Measurements from ENCODE around the gene EAF1. TPM values are rescaled to one million over a fixed set of nuclear protein-coding genes. Genes with fewer than 3 reads are reported as not detected.
A peak's percentile ranks its signal among the peaks of the same experiment; 100 is the strongest.
"Not testable (repeated sequence)": the region's sequence is repeated elsewhere in the genome, so short reads cannot be mapped to it uniquely, and the experiment has no call there.

The EAF1 gene
- total RNA-seq (10 to 100 TPM; 18.2 to 19.4 TPM), polyA plus RNA-seq (10 to 100 TPM in 1 of 2 donors, 1 to 10 TPM in 1; 7.5 to 11.0 TPM)
- long read RNA-seq, donor 1, full-length matches to known transcripts: 1 of 5 reads
- long read RNA-seq, donor 1, partial matches to known transcripts: 0 of 5 reads
- long read RNA-seq, donor 1, other reads (novel, unspliced or antisense): 4 of 5 reads
- long read RNA-seq, donor 2, full-length matches to known transcripts: 10 of 13 reads
- long read RNA-seq, donor 2, partial matches to known transcripts: 2 of 13 reads
- long read RNA-seq, donor 2, other reads (novel, unspliced or antisense): 1 of 13 reads

DNA sequence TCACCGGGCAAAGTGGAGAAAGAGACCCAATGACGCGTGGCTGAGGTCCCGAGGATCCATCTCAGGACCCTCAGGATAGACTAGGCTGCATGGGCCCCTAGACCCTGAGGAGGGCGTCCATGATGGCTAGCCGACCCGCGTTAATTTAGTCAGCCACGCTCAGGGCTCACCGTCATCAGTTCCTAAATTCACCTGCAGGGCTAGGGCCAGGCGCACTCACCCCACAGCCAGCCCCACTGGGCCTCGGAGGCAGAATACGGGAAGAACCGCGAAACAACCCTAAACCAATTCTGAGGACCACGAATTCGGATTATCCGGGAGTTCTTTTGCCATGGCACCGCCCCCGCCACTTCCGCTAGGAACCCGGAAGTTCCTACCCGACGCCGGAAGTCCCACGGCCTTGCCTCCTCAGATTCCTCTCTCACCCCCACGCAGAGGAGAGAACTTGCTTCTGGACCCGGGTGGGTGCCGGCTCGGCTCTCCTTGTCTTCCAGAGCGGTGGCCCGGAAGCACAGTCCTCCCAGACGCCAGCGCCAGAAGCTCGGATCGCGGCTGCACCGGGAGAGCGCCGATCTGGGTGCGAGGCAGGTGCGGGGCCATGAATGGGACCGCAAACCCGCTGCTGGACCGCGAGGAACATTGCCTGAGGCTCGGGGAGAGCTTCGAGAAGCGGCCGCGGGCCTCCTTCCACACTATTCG, at the start of gene EAF1, which contains the start of gene METTL6:
TSS of gene EAF1 (plus strand) at position 417 of the 699 bp plus-strand sequence. CDS start at position 599, 182 bp downstream.
TSS of gene METTL6 (minus strand) at position 363 of the 699 bp plus-strand sequence. CDS start 1,033 bp downstream, outside the sequence.
- DNase-seq (peak; percentile 91 to 95), ATAC-seq (ENCODE audit: low FRiP score) (peak; percentile 93)
- H3K36me3 ChIP-seq (ENCODE audit: control insufficient read depth in 1 of 2, insufficient read depth in 2 of 2, low read length in 1 of 2): peaks cover 0 to 3% of the 10 kb centered on the region in 2 donors
- no peaks in the 10 kb centered on the region for H3K27me3 ChIP-seq (ENCODE audit: control insufficient read depth in 1 of 2, insufficient read depth in 2 of 2, low read length in 1 of 2)
- peak within 1 kb of the TSS; percentile 31 to 72 for H3K27ac ChIP-seq (ENCODE audit: low read depth in 1 of 2, low read length in 2 of 2)
- intact Hi-C loops (cut with DNase I): loop anchor here (2.0 to 5.0 kb wide), 2 partner anchors 129 to 130 kb away; no protein-coding TSS in a partner anchor
- 0% methylated on average over 51 to 52 of the region's 52 CpGs for WGBS, 2 donors
- H3K9me3 ChIP-seq (ENCODE audit: control insufficient read depth, low read length): no peaks in the 10 kb centered on the region
- H3K4me3 ChIP-seq (ENCODE audit: low read length in 2 of 2): peak within 1 kb of the TSS; percentile 74 to 89
- peaks cover 1 to 4% of the 10 kb centered on the region in 2 donors for H3K4me1 ChIP-seq (ENCODE audit: control insufficient read depth in 1 of 2, insufficient read depth in 2 of 2, low read length in 2 of 2)

GRCh38 chr3:15377961-15378791, 49.2 kb upstream of the EAF1 start:
- peak; percentile 97 for DNase-seq
- WGBS, 2 donors: 23% methylated on average over 16 of the region's 16 CpGs
- Histone ChIP-seq H3K27me3 (ENCODE audit: control insufficient read depth in 1 of 2, insufficient read depth in 2 of 2, low read length in 1 of 2) (no peaks in the 10 kb centered on the region), H3K4me3 (ENCODE audit: low read length in 2 of 2) (no peak overlapping the region), H3K9me3 (ENCODE audit: control insufficient read depth, low read length) (no peaks in the 10 kb centered on the region), H3K27ac (ENCODE audit: low read depth in 1 of 2, low read length in 2 of 2) (peak overlapping the region in 1 of 2 donors; percentile 70), H3K4me1 (ENCODE audit: control insufficient read depth in 1 of 2, insufficient read depth in 2 of 2, low read length in 2 of 2) (no peaks in the 10 kb centered on the region), H3K36me3 (ENCODE audit: control insufficient read depth in 1 of 2, insufficient read depth in 2 of 2, low read length in 1 of 2) (no peaks in the 10 kb centered on the region)
- intact Hi-C loops (cut with DNase I): loop anchor here (1.0 to 5.0 kb wide), 3 partner anchors 45 to 110 kb away; partner anchors contain the start of gene SH3BP5 (in 2 of the 2)
- ATAC-seq (ENCODE audit: low FRiP score): peak; percentile 98

GRCh38 chr3:15380980-15381890, 46.2 kb upstream of the EAF1 start:
- Histone ChIP-seq H3K4me1 (ENCODE audit: control insufficient read depth in 1 of 2, insufficient read depth in 2 of 2, low read length in 2 of 2) (no peaks in the 10 kb centered on the region), H3K27me3 (ENCODE audit: control insufficient read depth in 1 of 2, insufficient read depth in 2 of 2, low read length in 1 of 2) (no peaks in the 10 kb centered on the region), H3K27ac (ENCODE audit: low read depth in 1 of 2, low read length in 2 of 2) (no peak overlapping the region), H3K4me3 (ENCODE audit: low read length in 2 of 2) (no peak overlapping the region), H3K9me3 (ENCODE audit: control insufficient read depth, low read length) (no peaks in the 10 kb centered on the region), H3K36me3 (ENCODE audit: control insufficient read depth in 1 of 2, insufficient read depth in 2 of 2, low read length in 1 of 2) (no peaks in the 10 kb centered on the region)
- no peak for DNase-seq
- no peak for ATAC-seq (ENCODE audit: low FRiP score)
- intact Hi-C loops (cut with DNase I): no loop called here
- 75 to 83% methylated on average over 6 of the region's 6 CpGs for WGBS, 2 donors

- Histone ChIP-seq H3K27ac (ENCODE audit: low read depth in 1 of 2, low read length in 2 of 2) (no peak overlapping the region), H3K4me3 (ENCODE audit: low read length in 2 of 2) (no peak overlapping the region), H3K9me3 (ENCODE audit: control insufficient read depth, low read length) (no peaks in the 10 kb centered on the region), H3K27me3 (ENCODE audit: control insufficient read depth in 1 of 2, insufficient read depth in 2 of 2, low read length in 1 of 2) (no peaks in the 10 kb centered on the region), H3K4me1 (ENCODE audit: control insufficient read depth in 1 of 2, insufficient read depth in 2 of 2, low read length in 2 of 2) (no peaks in the 10 kb centered on the region), H3K36me3 (ENCODE audit: control insufficient read depth in 1 of 2, insufficient read depth in 2 of 2, low read length in 1 of 2) (no peaks in the 10 kb centered on the region)
- intact Hi-C loops (cut with DNase I): no loop called here
- 55 to 66% methylated on average over 3 of the region's 3 CpGs for WGBS, 2 donors
- DNase-seq (no peak), ATAC-seq (ENCODE audit: low FRiP score) (no peak)
Measured at GRCh38 chr3:15382405-15382923, 44.9 kb upstream of the EAF1 start.

- no peaks in the 10 kb centered on the region for H3K27me3 ChIP-seq (ENCODE audit: control insufficient read depth in 1 of 2, insufficient read depth in 2 of 2, low read length in 1 of 2)
- no peak overlapping the region for H3K27ac ChIP-seq (ENCODE audit: low read depth in 1 of 2, low read length in 2 of 2)
- H3K9me3 ChIP-seq (ENCODE audit: control insufficient read depth, low read length): no peaks in the 10 kb centered on the region
- H3K36me3 ChIP-seq (ENCODE audit: control insufficient read depth in 1 of 2, insufficient read depth in 2 of 2, low read length in 1 of 2): no peaks in the 10 kb centered on the region
- no peak for DNase-seq
- H3K4me1 ChIP-seq (ENCODE audit: control insufficient read depth in 1 of 2, insufficient read depth in 2 of 2, low read length in 2 of 2): no peaks in the 10 kb centered on the region
- intact Hi-C loops (cut with DNase I): no loop called here
- 86 to 89% methylated on average over 4 of the region's 4 CpGs for WGBS, 2 donors
- ATAC-seq (ENCODE audit: low FRiP score): no peak
- no peak overlapping the region for H3K4me3 ChIP-seq (ENCODE audit: low read length in 2 of 2)
Measured at GRCh38 chr3:15384510-15385237, 42.7 kb upstream of the EAF1 start.

GRCh38 chr3:15385238-15385695, 42.1 kb upstream of the EAF1 start:
- H3K36me3 ChIP-seq (ENCODE audit: control insufficient read depth in 1 of 2, insufficient read depth in 2 of 2, low read length in 1 of 2); H3K27me3 ChIP-seq (ENCODE audit: control insufficient read depth in 1 of 2, insufficient read depth in 2 of 2, low read length in 1 of 2); ATAC-seq (ENCODE audit: low FRiP score); H3K9me3 ChIP-seq (ENCODE audit: control insufficient read depth, low read length); DNase-seq; H3K4me1 ChIP-seq (ENCODE audit: control insufficient read depth in 1 of 2, insufficient read depth in 2 of 2, low read length in 2 of 2); intact Hi-C loops (cut with DNase I); H3K27ac ChIP-seq (ENCODE audit: low read depth in 1 of 2, low read length in 2 of 2); H3K4me3 ChIP-seq (ENCODE audit: low read length in 2 of 2): not testable (repeated sequence)
- 82 to 89% methylated on average over 10 of the region's 10 CpGs for WGBS, 2 donors

DNA sequence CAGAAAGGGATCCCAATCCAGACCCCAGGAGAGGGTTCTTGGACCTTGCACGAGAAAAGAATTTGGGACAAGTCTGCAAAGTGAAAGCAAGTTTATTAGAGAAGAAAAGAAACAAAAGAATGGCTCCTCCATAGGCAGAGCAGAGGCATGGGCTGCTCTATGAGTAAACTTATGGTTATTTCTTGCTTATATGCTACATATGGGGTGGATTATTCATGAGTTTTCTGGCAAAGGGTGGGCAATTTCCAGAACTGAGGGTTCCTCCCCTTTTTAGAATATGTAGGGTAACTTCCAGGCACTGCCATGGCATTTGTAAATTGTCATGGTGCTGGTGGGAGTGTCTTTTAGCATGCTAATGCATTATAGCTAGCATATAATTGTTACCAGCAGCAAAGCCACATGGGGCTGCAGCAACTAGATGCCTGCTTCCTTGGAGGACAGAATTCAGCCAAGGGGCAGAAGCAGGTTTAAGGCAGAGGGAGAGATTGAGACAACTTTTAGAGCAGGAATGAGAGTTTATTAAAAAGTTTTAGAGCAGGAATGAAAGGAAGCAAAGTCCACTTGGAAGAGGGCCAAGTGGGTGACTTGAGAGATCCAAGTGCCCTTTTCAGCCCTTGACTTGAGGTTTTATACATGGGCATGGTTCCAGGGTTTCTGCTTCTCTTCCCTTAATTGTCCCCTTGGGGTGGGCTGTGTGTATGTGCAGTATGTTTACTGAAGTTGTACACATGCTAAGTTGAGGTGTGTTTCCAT, 41.3 kb upstream of the EAF1 start:
- intact Hi-C loops (cut with DNase I): no loop called here
- DNase-seq (no peak), ATAC-seq (ENCODE audit: low FRiP score) (no peak)
- peaks cover 3% of the 10 kb centered on the region for H3K9me3 ChIP-seq (ENCODE audit: control insufficient read depth, low read length)
- H3K27ac ChIP-seq (ENCODE audit: low read depth in 1 of 2, low read length in 2 of 2): no peak overlapping the region
- H3K36me3 ChIP-seq (ENCODE audit: control insufficient read depth in 1 of 2, insufficient read depth in 2 of 2, low read length in 1 of 2): no peaks in the 10 kb centered on the region
- no peaks in the 10 kb centered on the region for H3K27me3 ChIP-seq (ENCODE audit: control insufficient read depth in 1 of 2, insufficient read depth in 2 of 2, low read length in 1 of 2)
- H3K4me3 ChIP-seq (ENCODE audit: low read length in 2 of 2): no peak overlapping the region
- H3K4me1 ChIP-seq (ENCODE audit: control insufficient read depth in 1 of 2, insufficient read depth in 2 of 2, low read length in 2 of 2): no peaks in the 10 kb centered on the region
- 78 to 84% methylated on average over 1 of the region's 1 CpG for WGBS, 2 donors

Data from aorta (tissue), 5 donors.